HepG2 (cell line): ENCODE measurements around the gene GOT1. TPM values are rescaled to one million over a fixed set of nuclear protein-coding genes. Genes with fewer than 3 reads are reported as not detected.

Source experiments
- CHD2 ChIP-seq: IDR thresholded peaks from 2 replicates; pipeline ENCODE4 v1.6.1; 2011; ENCODE audit warnings: low read depth, low read length, improper control_type of control experiment
- DDIT3 ChIP-seq: sonication (generic); formaldehyde crosslinking; IDR thresholded peaks from 2 replicates; pipeline ENCODE4 v1.4.0; 2020; ENCODE audit warnings: mild to moderate bottlenecking, missing genetic modification reagents
- GLI4 ChIP-seq: sonication (generic); formaldehyde crosslinking; IDR thresholded peaks from 2 replicates; pipeline ENCODE4 v1.5.1; 2020; ENCODE audit warnings: missing genetic modification reagents, mild to moderate bottlenecking, moderate library complexity, borderline replicate concordance
- GPBP1L1 ChIP-seq: sonication (generic); formaldehyde crosslinking; IDR thresholded peaks from 2 replicates; pipeline ENCODE4 v1.5.0; 2020; ENCODE audit warnings: mild to moderate bottlenecking, missing genetic modification reagents
- HOXA9 ChIP-seq: sonication (generic); formaldehyde crosslinking; IDR thresholded peaks from 2 replicates; pipeline ENCODE4 v1.8.1; 2022; ENCODE audit warnings: missing genetic modification reagents, mild to moderate bottlenecking, moderate library complexity, borderline replicate concordance
- IRX3 ChIP-seq: sonication (generic); formaldehyde crosslinking; IDR thresholded peaks from 2 replicates; pipeline ENCODE4 v1.8.1; 2023; ENCODE audit warnings: mild to moderate bottlenecking, low read depth, missing genetic modification reagents, borderline replicate concordance
- KDM4B ChIP-seq: sonication (generic); formaldehyde crosslinking; IDR thresholded peaks from 2 replicates; pipeline ENCODE4 v1.4.0; 2020; ENCODE audit warnings: missing genetic modification reagents
- MAFK ChIP-seq, 2 experiments: IDR thresholded peaks in 1 of 2; conservative IDR thresholded peaks in 1 of 2; 2 replicates each; pipeline ENCODE4 v1.6.1; 2011; ENCODE audit warnings: improper control_type of control experiment in 2 of 2, low read length in 2 of 2
- MBD4 ChIP-seq: IDR thresholded peaks from 2 replicates; pipeline ENCODE4 v1.6.1; 2012; ENCODE audit warnings: low read length, inconsistent platforms, borderline replicate concordance
- MED1 ChIP-seq: sonication (generic); formaldehyde crosslinking; IDR thresholded peaks from 2 replicates; pipeline ENCODE4 v1.4.0; 2020; ENCODE audit warnings: missing genetic modification reagents
- STAT5B ChIP-seq: sonication (generic); formaldehyde crosslinking; IDR thresholded peaks from 2 replicates; pipeline ENCODE4 v1.4.0; 2020; ENCODE audit warnings: missing genetic modification reagents
- UBTF ChIP-seq: sonication (generic); formaldehyde crosslinking; IDR thresholded peaks from 2 replicates; pipeline ENCODE4 v1.4.0; 2020; ENCODE audit warnings: mild to moderate bottlenecking, missing genetic modification reagents
- ZBTB1 ChIP-seq: sonication (generic); formaldehyde crosslinking; IDR thresholded peaks from 2 replicates; pipeline ENCODE4 v1.4.0; 2020; ENCODE audit warnings: missing genetic modification reagents, borderline replicate concordance
- ZBTB33 ChIP-seq: sonication (generic); formaldehyde crosslinking; IDR thresholded peaks from 2 replicates; pipeline ENCODE4 v1.4.0; 2020; ENCODE audit warnings: missing genetic modification reagents
- ZBTB42 ChIP-seq: sonication (generic); formaldehyde crosslinking; IDR thresholded peaks from 2 replicates; pipeline ENCODE4 v1.5.0; 2020; ENCODE audit warnings: mild to moderate bottlenecking, missing genetic modification reagents
- ZEB1 ChIP-seq: IDR thresholded peaks from 2 replicates; pipeline ENCODE4 v1.6.1; 2012; ENCODE audit warnings: mild to moderate bottlenecking, low read depth, inconsistent platforms; ENCODE audit not compliant: insufficient replicate concordance
- ZNF224 ChIP-seq: sonication (generic); formaldehyde crosslinking; IDR thresholded peaks from 2 replicates; pipeline ENCODE4 v1.5.0; 2020; ENCODE audit warnings: mild to moderate bottlenecking, missing genetic modification reagents
- ZNF275 ChIP-seq: sonication (generic); formaldehyde crosslinking; IDR thresholded peaks from 2 replicates; pipeline ENCODE4 v1.8.0; 2022; ENCODE audit warnings: missing genetic modification reagents, mild to moderate bottlenecking, inconsistent platforms, borderline replicate concordance
- ZNF33B ChIP-seq: sonication (generic); formaldehyde crosslinking; IDR thresholded peaks from 2 replicates; pipeline ENCODE4 v1.5.1; 2020; ENCODE audit warnings: mild to moderate bottlenecking, missing genetic modification reagents
- ZNF383 ChIP-seq: sonication (generic); formaldehyde crosslinking; IDR thresholded peaks from 2 replicates; pipeline ENCODE4 v1.4.0; 2020; ENCODE audit warnings: missing genetic modification reagents, mild to moderate bottlenecking, borderline replicate concordance
- ZNF441 ChIP-seq: sonication (generic); formaldehyde crosslinking; IDR thresholded peaks from 2 replicates; pipeline ENCODE4 v1.7.0; 2021; ENCODE audit warnings: missing genetic modification reagents, borderline replicate concordance
- ZNF484 ChIP-seq: sonication (generic); formaldehyde crosslinking; IDR thresholded peaks from 2 replicates; pipeline ENCODE4 v1.5.1; 2020; ENCODE audit warnings: mild to moderate bottlenecking, low read depth, missing genetic modification reagents, borderline replicate concordance
- ZNF614 ChIP-seq: IDR thresholded peaks from 2 replicates; pipeline ENCODE4 v1.6.1; 2018; ENCODE audit warnings: missing biosample characterization, missing genetic modification reagents, inconsistent platforms, borderline replicate concordance
- ZNF780A ChIP-seq: sonication (generic); formaldehyde crosslinking; IDR thresholded peaks from 2 replicates; pipeline ENCODE4 v1.8.0; 2022; ENCODE audit warnings: mild to moderate bottlenecking, missing genetic modification reagents, moderate library complexity
- polyA plus RNA-seq, 8 experiments: library from polyadenylated mRNA; depleted of rRNA in 3 of 8; stranded (reverse) in 7 of 8; unstranded in 1 of 8; fragments of >200 nt; fragmentation: Illumina TruSeq in 4 of 8; extraction: Trizol in 4 of 8; gene quantifications; 2 replicates each; pipeline versions ENCODE4 v1.2.1 to v1.2.3, GENCODE V29; 2011 to 2016; ENCODE audit warnings: low read depth in 4 of 8, missing spikeins in 1 of 8, mixed read lengths in 1 of 8; ENCODE audit not compliant: insufficient read depth in 1 of 8
- total RNA-seq, 5 experiments: library from RNA; depleted of rRNA; stranded (reverse); fragments of >200 nt; fragmentation: Illumina TruSeq; extraction: Trizol; gene quantifications; 2 replicates each; pipeline ENCODE4 v1.2.3, GENCODE V29; 2016; ENCODE audit warnings: low read depth in 1 of 5

GOT1 gene
- total and polyA plus RNA-seq, 2 of the 13 experiments (the other 11 are each of a cell fraction or from before 2014, with no cell fraction given), result 81.2 to 102 TPM

GRCh38 chr10:99421233-99421739 lies 9.1 kb downstream of the GOT1 start (continued):
- no peak for TF ChIP-seq ZBTB33 (CRISPR knock-in tag)
- TF ChIP-seq CHD2, result no peak
- TF ChIP-seq IRX3 (CRISPR knock-in tag), result no peak
- peak; percentile 58; the same call in 1 of the 2 replicates for TF ChIP-seq ZNF614 (CRISPR knock-in tag)
- TF ChIP-seq ZBTB42 (CRISPR knock-in tag), result no peak
- no peak for TF ChIP-seq UBTF (CRISPR knock-in tag)
- no peak for TF ChIP-seq DDIT3 (CRISPR knock-in tag)
- TF ChIP-seq ZBTB1 (CRISPR knock-in tag), result no peak
- no peak for TF ChIP-seq ZNF484
- peak; percentile 72 for TF ChIP-seq ZEB1
- no peak for TF ChIP-seq KDM4B (CRISPR knock-in tag)
- no peak for TF ChIP-seq ZNF780A (CRISPR knock-in tag)
- no peak; the same call in 1 of the 2 replicates for TF ChIP-seq MBD4
- no peak for TF ChIP-seq HOXA9 (CRISPR knock-in tag)
- no peak for TF ChIP-seq GPBP1L1
- peak; percentile 98 for TF ChIP-seq MED1
- no peak for TF ChIP-seq STAT5B (CRISPR knock-in tag)
- no peak for TF ChIP-seq ZNF33B (CRISPR knock-in tag)
- no peak for TF ChIP-seq GLI4
- no peak for TF ChIP-seq ZNF275
- TF ChIP-seq ZNF224 (CRISPR knock-in tag), result no peak
- TF ChIP-seq MAFK (conservative IDR thresholded peaks at IDR 0.05 in 1 of 2, IDR thresholded peaks at IDR 0.05 in 1 of 2; ENCODE audit: low read length in 2 of 2), result no peak
- no peak for TF ChIP-seq ZNF441 (CRISPR knock-in tag)
- no peak for TF ChIP-seq ZNF383
